ENCODE data around the gene NF2. TPM values are rescaled to one million over a fixed set of nuclear protein-coding genes. Genes with fewer than 3 reads are reported as not detected.

Gene NF2
- total RNA-seq, 2 donors from 2014 or later, result 36.8 to 37.0 TPM

Other genes starting within 250 kb of the NF2 start
- 10 to 100 TPM; 53.7 to 63.0 TPM for gene AP1B1, start 215.1 kb upstream of the NF2 start, total RNA-seq
- gene RFPL1, start 165.1 kb upstream of the NF2 start, total RNA-seq, result not detected
- under 1 TPM; 0.33 to 0.42 TPM for gene NEFH, start 123.4 kb upstream of the NF2 start, total RNA-seq
- gene THOC5, start 49.9 kb upstream of the NF2 start, total RNA-seq, result 10 to 100 TPM; 33.9 to 35.7 TPM
- gene NIPSNAP1, start 22.5 kb upstream of the NF2 start, total RNA-seq, result 10 to 100 TPM in 1 of 2 donors, 1 to 10 TPM in 1; 8.9 to 14.9 TPM
- not detected for gene CABP7, start 116.4 kb downstream of the NF2 start, total RNA-seq
- gene ZMAT5, start 163.4 kb downstream of the NF2 start, total RNA-seq, result 10 to 100 TPM; 14.1 to 18.0 TPM
- gene UQCR10, start 163.7 kb downstream of the NF2 start, total RNA-seq, result 10 to 100 TPM; 48.6 to 65.6 TPM
- 10 to 100 TPM; 31.3 to 37.2 TPM for gene ASCC2, start 234.6 kb downstream of the NF2 start, total RNA-seq